Neural cell (in vitro differentiated cells): ENCODE results near the gene GASK1B. TPM values are rescaled to one million over a fixed set of nuclear protein-coding genes. Genes with fewer than 3 reads are reported as not detected.

Experiments
- H2AFZ ChIP-seq: fragments of 200-600, 300-800 bp; sonication (generic), shearing (Covaris generic); 2 replicates; pipeline ENCODE4 v1.6.0; 2014; ENCODE audit warnings: low read depth, mild to moderate bottlenecking, antibody characterized with exemption, low read length, moderate library complexity
- H3F3A ChIP-seq: fragments of 200-600 bp; shearing (Covaris generic); 2 replicates; pipeline ENCODE4 v1.6.1; 2016; ENCODE audit warnings: mild to moderate bottlenecking, moderate library complexity, mixed read lengths, antibody characterized with exemption, low read length; ENCODE audit not compliant: insufficient read depth, poor library complexity, severe bottlenecking
- H3K27ac ChIP-seq: fragments of 200-600, 300-800 bp; sonication (generic), shearing (Covaris generic); 2 replicates; pipeline ENCODE4 v1.5.1; 2014; ENCODE audit warnings: mild to moderate bottlenecking, low read length, moderate library complexity
- H3K27me3 ChIP-seq: fragments of 300-800, 200-600 bp; sonication (generic), shearing (Covaris generic); 2 replicates; pipeline ENCODE4 v1.6.0; 2014; ENCODE audit warnings: mild to moderate bottlenecking, low read depth, low read length, moderate library complexity; ENCODE audit not compliant: insufficient read depth
- H3K36me3 ChIP-seq: fragments of 300-800, 200-600 bp; sonication (generic), shearing (Covaris generic); 2 replicates; pipeline ENCODE4 v1.5.1; 2014; ENCODE audit warnings: mild to moderate bottlenecking, antibody characterized with exemption, low read length, moderate library complexity; ENCODE audit not compliant: insufficient read depth
- H3K4me2 ChIP-seq: fragments of 300-800, 200-600 bp; sonication (generic), shearing (Covaris generic); 2 replicates; pipeline ENCODE4 v1.6.0; 2014; ENCODE audit warnings: mild to moderate bottlenecking, low read length
- H3K4me3 ChIP-seq: fragments of 300-800, 200-600 bp; sonication (generic), shearing (Covaris generic); 2 replicates; pipeline ENCODE4 v1.5.1; 2014; ENCODE audit warnings: mild to moderate bottlenecking, low read length, moderate library complexity
- H3K79me2 ChIP-seq: fragments of 200-600 bp; shearing (Covaris generic); replicated peaks from 2 replicates; pipeline ENCODE4 v1.6.0; 2014; ENCODE audit warnings: mild to moderate bottlenecking, low read length, moderate library complexity; ENCODE audit not compliant: insufficient read depth
- H3K9ac ChIP-seq: fragments of 300-800, 200-600 bp; sonication (generic), shearing (Covaris generic); 2 replicates; pipeline ENCODE4 v1.6.1; 2016; ENCODE audit warnings: mild to moderate bottlenecking, low read length, mixed read lengths
- H3K9me2 ChIP-seq: fragments of 200-600 bp; shearing (Covaris generic); 2 replicates; pipeline ENCODE4 v1.6.1; 2016; ENCODE audit warnings: mild to moderate bottlenecking, low read length, mixed read lengths; ENCODE audit not compliant: insufficient read depth
- H3K9me3 ChIP-seq: fragments of 200-600, 300-800 bp; sonication (generic), shearing (Covaris generic); 2 replicates; pipeline ENCODE4 v1.6.1; 2016; ENCODE audit warnings: mild to moderate bottlenecking, mixed run types, low read length, moderate library complexity, mixed read lengths
- H4K20me1 ChIP-seq: fragments of 200-600 bp; shearing (Covaris generic); 2 replicates; pipeline ENCODE4 v1.6.1; 2016; ENCODE audit warnings: mild to moderate bottlenecking, mixed run types; ENCODE audit not compliant: insufficient read depth
- EP300 ChIP-seq: fragments of 450-650 bp; conservative IDR thresholded peaks from 2 replicates; pipeline ENCODE4 v1.6.1; 2014; ENCODE audit warnings: antibody characterized with exemption, mild to moderate bottlenecking, moderate library complexity; ENCODE audit not compliant: poor library complexity, severe bottlenecking
- EZH2 ChIP-seq: fragments of 200-600, 300-800 bp; shearing (Covaris generic), sonication (generic); IDR thresholded peaks from 2 replicates; pipeline ENCODE4 v1.6.1; 2014; ENCODE audit warnings: antibody characterized with exemption, low read length, borderline replicate concordance, mild to moderate bottlenecking; ENCODE audit not compliant: insufficient read depth, poor library complexity, severe bottlenecking
- MXI1 ChIP-seq: fragments of 450-650 bp; conservative IDR thresholded peaks from 2 replicates; pipeline ENCODE4 v1.6.1; 2014; ENCODE audit warnings: antibody characterized with exemption, mild to moderate bottlenecking; ENCODE audit not compliant: poor library complexity, severe bottlenecking
- POLR2AphosphoS5 ChIP-seq: IDR thresholded peaks from 2 replicates; pipeline ENCODE4 v1.6.1; 2012
- RAD21 ChIP-seq: fragments of 450-650 bp; conservative IDR thresholded peaks from 2 replicates; pipeline ENCODE4 v1.6.1; 2014; ENCODE audit warnings: antibody characterized with exemption, mild to moderate bottlenecking, moderate library complexity
- SMC3 ChIP-seq: fragments of 450-650 bp; conservative IDR thresholded peaks from 2 replicates; pipeline ENCODE4 v1.6.1; 2014; ENCODE audit warnings: antibody characterized with exemption, mild to moderate bottlenecking, moderate library complexity; ENCODE audit not compliant: poor library complexity
- TAF1 ChIP-seq: IDR thresholded peaks from 2 replicates; pipeline ENCODE4 v1.6.1; 2012; ENCODE audit warnings: low read depth
- polyA plus RNA-seq: library from polyadenylated mRNA; depleted of rRNA; stranded (reverse); fragments of >200 nt; gene quantifications from 2 replicates; pipeline ENCODE4 v1.2.3, GENCODE V29; 2014
- TF ChIP-seq, protein P1 (sequence below): fragments of 450-650 bp; IDR thresholded peaks from 2 replicates; pipeline ENCODE4 v1.5.1; 2014; ENCODE audit warnings: antibody characterized with exemption, mild to moderate bottlenecking, moderate library complexity; ENCODE audit not compliant: poor library complexity, severe bottlenecking
- TF ChIP-seq, protein P2 (sequence below): IDR thresholded peaks from 2 replicates; pipeline ENCODE4 v1.6.1; 2012; ENCODE audit warnings: borderline replicate concordance

Gene GASK1B
- polyA plus RNA-seq, 1 donor from 2014 or later, result 0.40 TPM

DNA sequence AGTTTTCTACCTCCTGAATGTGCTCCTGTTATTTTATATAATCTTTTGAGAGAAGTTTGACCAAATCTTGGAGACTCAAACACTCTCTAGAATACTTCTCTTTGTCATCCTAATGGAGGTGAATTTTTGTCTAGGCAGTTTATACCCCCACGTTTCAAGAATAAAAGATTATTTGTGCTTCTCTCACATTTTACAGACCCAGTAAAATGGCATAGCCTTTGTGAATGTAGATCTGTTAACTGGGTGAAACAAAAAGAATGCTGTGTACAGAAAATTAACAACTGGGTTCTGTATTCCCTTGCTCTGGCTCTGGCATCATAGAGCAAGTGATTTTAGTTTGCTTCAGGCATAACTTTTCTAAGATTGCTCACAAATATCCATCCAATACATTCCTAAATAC, 26.1 kb downstream of the GASK1B start:
- Histone ChIP-seq H3K27me3 (no peaks in the 10 kb centered on the region), H3K27ac (no peak overlapping the region), H3K79me2 (no peaks in the 10 kb centered on the region), H3K9ac (no peak overlapping the region), H3K9me2 (no peaks in the 10 kb centered on the region), H3K4me2 (no peak overlapping the region), H3K36me3 (no peaks in the 10 kb centered on the region), H4K20me1 (no peaks in the 10 kb centered on the region), H3K4me3 (no peak overlapping the region), H2AFZ (no peak overlapping the region), H3K9me3 (no peaks in the 10 kb centered on the region), H3F3A (no peaks in the 10 kb centered on the region)
- TF ChIP-seq, protein P1, sequence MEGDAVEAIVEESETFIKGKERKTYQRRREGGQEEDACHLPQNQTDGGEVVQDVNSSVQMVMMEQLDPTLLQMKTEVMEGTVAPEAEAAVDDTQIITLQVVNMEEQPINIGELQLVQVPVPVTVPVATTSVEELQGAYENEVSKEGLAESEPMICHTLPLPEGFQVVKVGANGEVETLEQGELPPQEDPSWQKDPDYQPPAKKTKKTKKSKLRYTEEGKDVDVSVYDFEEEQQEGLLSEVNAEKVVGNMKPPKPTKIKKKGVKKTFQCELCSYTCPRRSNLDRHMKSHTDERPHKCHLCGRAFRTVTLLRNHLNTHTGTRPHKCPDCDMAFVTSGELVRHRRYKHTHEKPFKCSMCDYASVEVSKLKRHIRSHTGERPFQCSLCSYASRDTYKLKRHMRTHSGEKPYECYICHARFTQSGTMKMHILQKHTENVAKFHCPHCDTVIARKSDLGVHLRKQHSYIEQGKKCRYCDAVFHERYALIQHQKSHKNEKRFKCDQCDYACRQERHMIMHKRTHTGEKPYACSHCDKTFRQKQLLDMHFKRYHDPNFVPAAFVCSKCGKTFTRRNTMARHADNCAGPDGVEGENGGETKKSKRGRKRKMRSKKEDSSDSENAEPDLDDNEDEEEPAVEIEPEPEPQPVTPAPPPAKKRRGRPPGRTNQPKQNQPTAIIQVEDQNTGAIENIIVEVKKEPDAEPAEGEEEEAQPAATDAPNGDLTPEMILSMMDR, result no peak
- TF ChIP-seq TAF1 (no peak), MXI1 (no peak), EP300 (no peak), EZH2 (no peak), SMC3 (no peak)

DNA sequence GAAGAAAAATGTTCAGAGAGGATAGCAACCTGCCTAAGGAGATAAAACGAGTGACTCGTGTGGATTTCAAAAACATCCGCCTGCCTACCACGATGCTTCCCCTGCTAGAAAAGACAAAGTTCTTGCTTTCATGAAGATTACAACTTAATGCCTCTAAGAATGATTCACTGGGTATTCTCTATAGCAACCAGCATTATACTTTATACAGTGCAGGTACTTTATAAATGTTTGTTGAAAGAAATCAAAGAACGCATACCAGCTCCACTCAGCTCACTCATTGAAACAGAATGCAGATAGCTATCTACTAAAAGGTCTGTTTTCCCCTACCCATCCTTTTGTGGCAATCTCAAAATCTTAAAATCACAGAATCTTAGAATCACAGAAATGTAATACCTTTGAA, 33.7 kb downstream of the GASK1B start:
- Histone ChIP-seq H2AFZ (no peak overlapping the region), H3K4me3 (no peak overlapping the region), H3K9ac (no peak overlapping the region), H3K27ac (no peak overlapping the region), H4K20me1 (no peaks in the 10 kb centered on the region), H3K9me3 (no peaks in the 10 kb centered on the region), H3K36me3 (no peaks in the 10 kb centered on the region), H3K27me3 (no peaks in the 10 kb centered on the region), H3F3A (no peaks in the 10 kb centered on the region), H3K79me2 (no peaks in the 10 kb centered on the region), H3K4me2 (no peak overlapping the region), H3K9me2 (no peaks in the 10 kb centered on the region)
- TF ChIP-seq, protein P2, sequence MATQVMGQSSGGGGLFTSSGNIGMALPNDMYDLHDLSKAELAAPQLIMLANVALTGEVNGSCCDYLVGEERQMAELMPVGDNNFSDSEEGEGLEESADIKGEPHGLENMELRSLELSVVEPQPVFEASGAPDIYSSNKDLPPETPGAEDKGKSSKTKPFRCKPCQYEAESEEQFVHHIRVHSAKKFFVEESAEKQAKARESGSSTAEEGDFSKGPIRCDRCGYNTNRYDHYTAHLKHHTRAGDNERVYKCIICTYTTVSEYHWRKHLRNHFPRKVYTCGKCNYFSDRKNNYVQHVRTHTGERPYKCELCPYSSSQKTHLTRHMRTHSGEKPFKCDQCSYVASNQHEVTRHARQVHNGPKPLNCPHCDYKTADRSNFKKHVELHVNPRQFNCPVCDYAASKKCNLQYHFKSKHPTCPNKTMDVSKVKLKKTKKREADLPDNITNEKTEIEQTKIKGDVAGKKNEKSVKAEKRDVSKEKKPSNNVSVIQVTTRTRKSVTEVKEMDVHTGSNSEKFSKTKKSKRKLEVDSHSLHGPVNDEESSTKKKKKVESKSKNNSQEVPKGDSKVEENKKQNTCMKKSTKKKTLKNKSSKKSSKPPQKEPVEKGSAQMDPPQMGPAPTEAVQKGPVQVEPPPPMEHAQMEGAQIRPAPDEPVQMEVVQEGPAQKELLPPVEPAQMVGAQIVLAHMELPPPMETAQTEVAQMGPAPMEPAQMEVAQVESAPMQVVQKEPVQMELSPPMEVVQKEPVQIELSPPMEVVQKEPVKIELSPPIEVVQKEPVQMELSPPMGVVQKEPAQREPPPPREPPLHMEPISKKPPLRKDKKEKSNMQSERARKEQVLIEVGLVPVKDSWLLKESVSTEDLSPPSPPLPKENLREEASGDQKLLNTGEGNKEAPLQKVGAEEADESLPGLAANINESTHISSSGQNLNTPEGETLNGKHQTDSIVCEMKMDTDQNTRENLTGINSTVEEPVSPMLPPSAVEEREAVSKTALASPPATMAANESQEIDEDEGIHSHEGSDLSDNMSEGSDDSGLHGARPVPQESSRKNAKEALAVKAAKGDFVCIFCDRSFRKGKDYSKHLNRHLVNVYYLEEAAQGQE, result no peak
- TF ChIP-seq, protein P1, result no peak
- no peak for TF ChIP-seq RAD21
- no peak for TF ChIP-seq MXI1
- TF ChIP-seq TAF1, result no peak
- no peak for TF ChIP-seq POLR2AphosphoS5
- no peak for TF ChIP-seq EZH2
- TF ChIP-seq SMC3, result no peak
- no peak for TF ChIP-seq EP300
